NCI-H345 treated with DMSO at 0.1 percent for 48 hours (cell line): ENCODE measurements around the gene MYH11.
"Not testable (repeated sequence)": the region's sequence is repeated elsewhere in the genome, so short reads cannot be mapped to it uniquely, and the experiment has no call there.

ENCODE experiments used
- DNase-seq: peaks from one replicate; lab custom pipeline; 2025; ENCODE audit not compliant: unreplicated experiment; lab: John Stamatoyannopoulos, UW

Gene MYH11

GRCh38 chr16:15686287-15686686 is 170.5 kb downstream of the MYH11 start:
- DNase-seq = no peak

DNA sequence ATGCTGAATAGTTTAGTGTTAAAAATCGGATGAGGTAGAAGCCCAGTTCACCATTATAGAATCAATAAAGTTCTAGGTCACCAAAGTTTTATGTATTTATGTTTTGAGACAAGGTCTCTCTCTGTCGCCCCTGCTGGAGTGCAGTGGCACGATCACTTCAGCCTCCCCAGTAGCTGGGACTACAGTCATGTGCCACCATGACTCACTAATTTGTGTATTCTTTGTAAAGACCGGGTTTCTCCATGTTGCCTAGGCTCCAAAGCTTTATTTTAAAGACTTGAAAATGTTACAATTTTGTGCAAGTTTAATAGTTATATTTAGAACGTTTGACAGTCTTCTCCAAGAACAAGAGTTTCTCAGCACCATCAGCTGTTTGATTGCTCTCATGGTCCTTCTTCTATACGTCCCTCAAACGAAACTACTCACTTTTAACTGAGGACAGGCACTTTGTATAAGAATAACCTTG is 174.7 kb downstream of the MYH11 start:
- no peak for DNase-seq

GRCh38 chr16:15677447-15677846 is 179.4 kb downstream of the MYH11 start:
- DNase-seq = no peak

GRCh38 chr16:15676506-15676905 is 180.3 kb downstream of the MYH11 start:
- no peak for DNase-seq

DNA sequence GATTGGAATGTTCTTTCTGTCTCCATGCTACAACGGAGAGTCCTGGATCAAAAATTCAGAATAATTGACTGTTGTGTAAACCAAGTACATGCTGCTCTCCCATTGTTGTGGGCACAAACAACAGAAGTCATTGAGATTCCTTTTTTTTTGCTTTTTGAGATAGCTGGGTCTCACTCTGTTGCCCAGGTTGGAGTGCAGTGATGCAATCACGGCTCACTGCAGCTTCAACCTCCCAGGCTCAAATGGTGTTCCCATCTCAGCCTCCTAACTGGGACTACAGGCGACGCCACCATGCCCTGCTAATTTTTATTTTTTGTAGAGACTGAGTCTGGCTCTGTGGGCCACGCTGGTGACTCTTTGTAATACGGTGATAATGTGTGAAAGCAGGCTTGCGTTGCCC is 182.3 kb downstream of the MYH11 start:
- DNase-seq = no peak

- peak; percentile 91 for DNase-seq
Observed at GRCh38 chr16:15672514-15673167, 184.2 kb downstream of the MYH11 start.

GRCh38 chr16:15672127-15672513 is 184.7 kb downstream of the MYH11 start:
- not testable (repeated sequence) for DNase-seq

DNA sequence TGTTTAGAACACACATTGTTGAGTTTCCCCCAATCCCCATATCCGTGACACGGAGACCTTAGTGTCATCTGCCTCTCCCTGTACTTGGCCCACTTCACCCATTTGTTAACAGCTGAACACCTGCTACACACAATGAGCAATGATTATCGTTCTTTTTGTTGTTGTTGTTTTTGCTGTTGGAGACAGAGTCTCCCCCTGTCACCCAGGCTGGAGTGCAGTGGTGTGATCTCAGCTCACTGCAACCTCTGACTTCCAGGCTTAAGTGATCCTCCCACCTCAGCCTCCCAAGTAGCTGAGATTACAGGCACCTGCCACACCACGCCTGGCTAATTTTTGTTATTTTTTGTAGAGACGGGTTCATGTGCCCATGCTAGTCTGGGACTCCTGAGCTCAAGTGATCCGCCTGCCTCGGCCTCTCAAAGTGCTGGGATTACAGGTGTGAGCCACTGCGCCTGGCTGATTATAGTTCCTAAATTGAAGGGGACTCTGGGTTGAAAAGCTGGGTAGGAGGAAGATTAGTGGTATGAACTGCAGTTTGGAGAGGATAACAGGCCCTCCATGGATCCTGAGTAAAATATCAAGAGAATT is 185.2 kb downstream of the MYH11 start:
- DNase-seq = peak; percentile 64

GRCh38 chr16:15667091-15667742 is 189.6 kb downstream of the MYH11 start:
- no peak for DNase-seq

DNA sequence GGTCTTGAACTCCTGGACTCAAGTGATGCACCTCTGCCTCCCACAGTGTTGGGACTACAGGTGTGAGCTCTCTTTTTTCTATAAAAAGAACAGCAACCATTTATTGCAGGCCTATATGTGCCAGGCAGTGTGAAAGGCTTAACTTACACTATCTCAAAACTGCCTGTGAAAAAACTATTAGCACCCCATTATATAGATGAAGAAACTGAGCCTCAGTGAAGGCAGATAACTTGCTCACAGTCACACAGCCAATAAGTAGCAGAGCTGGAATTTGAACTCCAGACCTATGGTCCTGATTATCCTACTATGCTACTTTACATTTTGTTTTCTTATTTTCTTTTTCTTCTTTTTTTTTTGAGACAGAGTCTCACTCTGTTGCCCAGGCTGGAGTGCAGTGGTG is 191.7 kb downstream of the MYH11 start:
- no peak for DNase-seq

DNA sequence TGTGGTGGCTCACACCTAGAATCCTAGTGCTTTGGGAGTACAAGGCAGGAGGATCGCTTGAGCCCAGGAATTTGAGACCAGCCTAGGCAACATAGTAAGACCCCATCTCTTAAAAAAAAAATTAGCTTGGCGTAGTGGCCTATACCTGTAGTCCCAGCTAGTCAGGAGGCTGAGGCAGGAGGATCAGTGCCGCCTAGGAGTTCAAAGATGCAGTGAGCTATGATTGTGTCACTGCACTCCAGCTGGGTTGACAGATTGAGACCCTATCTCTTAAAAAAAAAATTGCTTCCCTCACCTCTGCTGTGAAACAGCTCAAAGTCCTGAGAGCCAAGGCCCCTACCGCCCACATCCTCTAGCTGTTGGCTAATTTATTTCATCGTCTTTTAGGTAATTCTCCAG is 196.6 kb downstream of the MYH11 start:
- no peak for DNase-seq

DNA sequence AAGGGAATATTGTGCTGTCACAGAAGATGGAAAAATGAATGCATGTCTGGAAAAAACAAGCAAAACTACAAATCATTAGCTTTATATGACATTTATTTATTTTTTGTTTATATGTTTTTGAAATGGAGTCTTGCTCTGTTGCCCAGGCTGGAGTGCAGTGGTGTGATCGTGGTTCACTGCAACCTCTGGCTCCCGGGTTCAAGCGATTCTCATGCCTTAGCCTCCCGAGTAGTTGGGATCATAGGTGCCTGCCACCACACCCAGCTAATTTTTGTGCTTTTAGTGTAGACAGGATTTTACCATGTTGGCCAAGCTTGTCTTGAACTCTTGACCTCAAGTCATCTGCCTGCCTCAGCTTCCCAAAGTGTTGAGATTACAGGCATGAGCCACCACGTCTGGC is 198.3 kb downstream of the MYH11 start:
- no peak for DNase-seq

DNA sequence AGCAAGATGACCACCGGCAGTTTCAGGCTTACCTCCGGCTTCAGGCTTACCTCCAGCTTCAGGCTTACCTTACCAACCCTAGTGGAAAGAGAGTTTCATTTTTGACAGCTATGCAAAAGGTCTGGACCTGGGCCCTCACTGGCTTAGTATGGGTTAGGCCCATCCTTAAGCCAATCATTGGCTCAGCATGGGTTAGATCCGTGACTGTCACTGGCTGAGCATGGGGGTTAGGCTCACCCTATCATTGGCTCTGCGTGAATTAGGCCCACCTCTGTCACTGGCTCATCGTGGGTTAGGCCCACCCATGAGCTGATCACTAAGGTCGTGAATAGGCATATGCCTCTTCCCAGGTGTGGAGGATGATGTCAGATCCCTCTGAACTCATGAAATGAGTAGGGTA is 198.7 kb downstream of the MYH11 start:
- DNase-seq = no peak

DNA sequence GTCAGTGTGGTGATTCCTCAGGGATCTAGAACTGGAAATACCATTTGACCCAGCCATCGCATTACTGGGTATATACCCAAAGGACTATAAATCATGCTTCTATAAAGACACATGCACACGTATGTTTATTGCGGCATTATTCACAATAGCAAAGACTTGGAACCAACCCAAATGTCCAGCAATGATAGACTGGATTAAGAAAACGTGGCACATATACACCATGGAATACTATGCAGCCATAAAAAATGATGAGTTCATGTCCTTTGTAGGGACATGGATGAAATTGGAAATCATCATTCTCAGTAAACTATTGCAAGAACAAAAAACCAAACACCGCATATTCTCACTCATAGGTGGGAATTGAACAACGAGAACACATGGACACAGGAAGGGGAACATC is 201.3 kb downstream of the MYH11 start:
- not testable (repeated sequence) for DNase-seq

DNA sequence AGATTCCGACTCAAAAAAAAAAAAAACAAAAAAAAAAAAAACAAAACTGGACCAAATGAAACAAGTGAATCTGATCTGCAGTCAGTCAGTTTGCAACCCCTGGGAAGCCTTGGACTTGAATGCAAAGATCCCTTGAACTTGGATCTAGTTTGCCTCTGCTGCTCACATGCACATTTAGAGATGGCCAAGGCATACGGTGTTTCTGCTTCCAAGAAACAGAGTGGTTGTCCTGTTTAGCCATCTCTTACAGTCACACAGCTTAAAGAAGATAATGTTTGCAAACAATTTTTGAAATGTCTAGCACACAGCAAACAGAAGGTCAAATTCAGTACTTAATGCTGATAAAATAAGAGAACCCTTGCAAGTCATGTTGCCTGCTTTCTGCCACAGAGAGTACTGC is 202.2 kb downstream of the MYH11 start:
- DNase-seq = no peak

DNA sequence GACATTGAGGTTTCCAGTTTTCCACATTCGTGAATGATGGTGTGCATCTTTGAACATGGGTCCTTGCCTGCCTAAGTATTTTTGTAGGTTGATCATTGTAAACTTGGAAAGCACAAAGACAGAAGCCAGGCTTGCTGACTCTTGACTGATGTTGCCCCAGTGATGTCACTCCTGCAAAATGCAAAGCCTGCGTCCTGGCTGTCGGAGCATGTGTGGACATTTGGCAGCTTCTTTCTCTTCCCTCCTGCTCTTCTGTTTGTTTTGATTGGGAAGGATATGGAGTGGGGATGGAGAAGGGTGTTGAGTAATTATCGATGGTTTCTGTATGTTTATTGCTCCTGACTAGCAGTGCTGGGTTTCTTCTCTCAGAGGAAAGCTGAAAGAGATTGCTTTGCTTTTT is 203.6 kb downstream of the MYH11 start:
- DNase-seq = no peak
